ENCODE measurements around the gene LRGUK.

DNA sequence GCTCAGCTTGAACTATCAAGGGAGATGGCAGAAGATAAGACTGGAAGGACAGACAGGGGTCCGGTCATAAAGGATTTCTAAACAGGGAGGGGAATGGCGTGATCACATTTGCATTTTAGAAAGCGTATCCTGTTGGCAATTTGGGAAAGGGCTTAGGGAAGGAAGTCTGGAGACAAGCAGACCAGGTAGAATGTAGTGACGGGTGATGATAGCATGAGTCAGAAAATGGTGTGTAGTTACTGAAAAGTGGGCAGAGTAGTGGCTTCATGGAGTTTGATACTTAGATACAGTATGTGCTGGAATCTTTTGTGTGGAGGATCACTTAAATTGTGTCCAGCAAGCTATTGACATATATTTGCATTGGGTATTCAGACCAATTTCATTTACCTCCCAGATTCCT, 61.2 kb downstream of the LRGUK start:
- TF ChIP-seq YY1 (IDR thresholded peaks at IDR 0.05; ENCODE audit: insufficient read depth, insufficient read length) (no peak), SUZ12 (IDR thresholded peaks at IDR 0.05; ENCODE audit: extremely low read depth, insufficient read depth, insufficient read length) (no peak), ZNF274 (IDR thresholded peaks at IDR 0.05; ENCODE audit: low read depth, low read length) (no peak)

All from NT2/D1 (cell line).